Glomerular visceral epithelial cell (primary cell): ENCODE measurements around the gene NME4.
"Not testable (repeated sequence)": the region's sequence is repeated elsewhere in the genome, so short reads cannot be mapped to it uniquely, and the experiment has no call there.

ENCODE experiments used
- DNase-seq: peaks from one replicate; pipeline ENCODE4 v3.0.0-alpha.2; 2016; ENCODE audit errors: extremely low spot score

NME4 gene

DNA sequence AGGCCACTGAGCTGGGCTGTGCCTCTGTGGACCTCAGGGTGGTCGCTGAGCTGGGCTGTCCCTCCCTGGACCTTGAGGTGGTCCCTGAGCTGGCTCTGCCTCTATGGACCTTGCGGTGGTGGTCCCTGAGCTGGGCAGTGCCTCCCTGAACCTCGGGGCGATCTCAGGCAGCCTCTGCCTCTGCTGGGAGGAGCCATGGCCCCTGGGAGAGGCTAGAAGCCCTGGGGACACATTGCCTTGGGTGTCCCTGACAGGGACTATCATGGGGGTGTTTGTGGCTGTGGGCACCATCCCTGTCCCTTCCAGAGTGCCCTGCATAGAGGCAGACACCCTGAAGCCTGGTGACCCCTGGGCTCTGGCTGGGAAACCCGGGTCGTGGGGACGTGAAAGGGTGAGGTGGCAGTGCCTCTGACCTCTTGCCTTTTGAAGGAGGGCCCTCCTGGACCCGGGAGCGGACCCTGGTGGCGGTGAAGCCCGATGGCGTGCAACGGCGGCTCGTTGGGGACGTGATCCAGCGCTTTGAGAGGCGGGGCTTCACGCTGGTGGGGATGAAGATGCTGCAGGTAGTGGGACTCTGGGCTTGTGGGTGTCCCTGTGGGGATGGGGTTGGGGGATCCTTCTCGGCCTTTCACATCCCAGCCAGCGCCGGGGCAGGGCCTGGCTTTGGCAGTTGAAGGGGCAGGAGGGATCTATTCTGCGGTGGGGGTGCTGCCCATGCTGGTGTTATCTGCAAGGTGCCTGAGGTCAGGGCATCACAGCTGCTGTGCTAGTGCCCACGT lies 1.8 kb downstream of the NME4 start:
- DNase-seq = no peak

DNA sequence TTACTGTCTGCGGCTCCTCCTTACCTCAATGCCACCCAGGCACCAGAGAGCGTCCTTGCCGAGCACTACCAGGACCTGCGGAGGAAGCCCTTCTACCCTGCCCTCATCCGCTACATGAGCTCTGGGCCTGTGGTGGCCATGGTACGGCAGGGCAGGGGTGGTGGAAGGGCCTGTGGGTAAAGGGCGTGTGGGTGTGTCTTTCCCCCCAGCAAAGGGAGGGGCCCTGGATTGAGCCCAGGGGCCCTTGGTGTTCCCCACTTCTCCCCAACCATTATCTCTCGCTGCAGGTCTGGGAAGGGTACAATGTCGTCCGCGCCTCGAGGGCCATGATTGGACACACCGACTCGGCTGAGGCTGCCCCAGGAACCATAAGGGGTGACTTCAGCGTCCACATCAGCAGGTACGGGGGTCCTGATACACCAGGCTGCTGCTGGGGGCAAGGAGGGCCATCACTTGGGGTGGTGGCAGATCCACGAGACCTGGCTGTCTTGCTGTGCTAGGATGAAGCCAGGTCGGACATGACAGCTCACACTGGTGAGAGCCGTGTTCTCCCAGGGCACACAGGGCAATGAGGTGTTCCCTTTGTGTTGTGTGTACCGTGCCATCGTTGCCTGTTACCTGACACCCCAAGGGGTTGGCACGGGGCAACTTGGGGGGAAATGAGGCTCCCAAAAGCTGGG lies 2.5 kb downstream of the NME4 start:
- DNase-seq = no peak

DNA sequence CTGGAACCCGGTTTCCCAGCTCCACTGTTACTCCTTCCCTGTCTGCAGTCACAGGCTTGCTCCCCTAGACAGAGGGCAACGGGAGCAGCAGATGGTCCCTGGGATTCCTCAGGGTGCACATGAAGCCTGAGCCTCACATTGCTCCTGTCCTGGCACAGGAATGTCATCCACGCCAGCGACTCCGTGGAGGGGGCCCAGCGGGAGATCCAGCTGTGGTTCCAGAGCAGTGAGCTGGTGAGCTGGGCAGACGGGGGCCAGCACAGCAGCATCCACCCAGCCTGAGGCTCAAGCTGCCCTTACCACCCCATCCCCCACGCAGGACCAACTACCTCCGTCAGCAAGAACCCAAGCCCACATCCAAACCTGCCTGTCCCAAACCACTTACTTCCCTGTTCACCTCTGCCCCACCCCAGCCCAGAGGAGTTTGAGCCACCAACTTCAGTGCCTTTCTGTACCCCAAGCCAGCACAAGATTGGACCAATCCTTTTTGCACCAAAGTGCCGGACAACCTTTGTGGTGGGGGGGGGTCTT lies 3.1 kb downstream of the NME4 start:
- no peak for DNase-seq

DNA sequence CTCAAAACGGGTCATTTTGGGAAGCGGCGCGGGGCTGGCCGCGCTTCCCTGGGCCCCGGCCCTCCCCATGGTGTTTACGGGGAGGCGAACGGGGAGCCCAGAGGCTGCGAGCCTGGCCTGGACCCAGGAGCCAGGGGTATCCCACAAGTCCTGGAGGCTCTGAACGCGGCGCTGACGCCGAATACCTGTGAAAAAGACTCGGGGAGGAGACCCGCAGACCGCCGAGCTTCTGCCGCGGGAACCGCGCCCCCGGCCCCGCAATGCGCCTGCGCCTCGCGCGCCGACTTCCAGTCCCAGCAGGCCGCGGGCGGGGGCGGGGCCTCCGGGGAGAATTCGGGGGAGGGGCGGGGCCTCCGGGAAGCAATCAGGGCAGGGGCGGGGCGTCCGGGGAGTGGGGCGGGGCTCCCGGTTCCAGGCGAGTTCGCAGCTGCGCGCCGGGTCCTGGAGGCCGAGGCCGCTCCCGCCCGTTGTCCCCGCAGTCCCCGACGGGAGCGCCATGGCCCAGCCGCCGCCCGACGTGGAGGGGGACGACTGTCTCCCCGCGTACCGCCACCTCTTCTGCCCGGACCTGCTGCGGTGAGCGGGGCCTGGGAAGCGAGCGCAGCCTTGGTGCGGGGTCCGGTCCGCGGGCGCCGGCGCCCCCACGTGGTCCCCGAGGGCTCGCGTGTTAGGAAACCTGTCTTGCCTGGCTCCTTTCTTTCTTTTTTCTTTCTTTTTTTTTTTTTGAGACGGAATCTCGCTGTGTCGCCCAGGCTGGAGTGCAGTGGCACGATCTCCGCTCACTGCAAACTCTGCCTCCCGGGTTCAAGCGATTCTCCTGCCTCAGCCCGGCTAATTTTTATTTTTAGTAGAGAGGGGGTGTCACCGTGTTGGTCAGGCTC lies 4.7 kb downstream of the NME4 start, which contains the start of gene DECR2:
Gene DECR2, plus strand, starts transcription at position 418 of the 881 bp plus-strand sequence. Its CDS starts 79 bp downstream, at position 497.
- peak; percentile 93 for DNase-seq

DNA sequence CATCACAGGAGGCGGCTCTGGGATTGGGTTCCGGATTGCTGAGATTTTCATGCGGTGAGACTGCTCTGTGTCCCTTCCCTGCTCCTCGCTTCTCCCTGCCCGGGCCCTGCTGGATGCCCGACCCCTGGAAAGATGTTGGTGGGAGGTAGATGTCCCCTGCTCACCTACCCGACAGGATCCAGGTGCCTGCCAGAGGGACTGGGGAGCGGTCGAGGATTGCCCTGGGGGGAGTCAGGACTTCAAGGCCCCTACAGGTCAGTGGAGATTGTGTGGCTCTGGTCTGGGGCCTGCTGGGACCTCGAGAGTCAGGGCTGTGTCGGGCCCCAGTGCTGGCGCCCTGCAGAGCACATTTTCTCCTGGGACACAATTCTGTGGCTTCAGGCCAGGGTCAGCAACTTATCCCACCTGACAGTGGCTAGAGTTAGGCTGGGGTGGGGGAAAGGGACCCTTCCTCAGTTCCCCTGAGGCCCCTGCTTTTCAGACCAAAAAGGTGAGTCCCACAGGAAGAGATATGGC lies 8.0 kb downstream of the NME4 start:
- DNase-seq = no peak

DNA sequence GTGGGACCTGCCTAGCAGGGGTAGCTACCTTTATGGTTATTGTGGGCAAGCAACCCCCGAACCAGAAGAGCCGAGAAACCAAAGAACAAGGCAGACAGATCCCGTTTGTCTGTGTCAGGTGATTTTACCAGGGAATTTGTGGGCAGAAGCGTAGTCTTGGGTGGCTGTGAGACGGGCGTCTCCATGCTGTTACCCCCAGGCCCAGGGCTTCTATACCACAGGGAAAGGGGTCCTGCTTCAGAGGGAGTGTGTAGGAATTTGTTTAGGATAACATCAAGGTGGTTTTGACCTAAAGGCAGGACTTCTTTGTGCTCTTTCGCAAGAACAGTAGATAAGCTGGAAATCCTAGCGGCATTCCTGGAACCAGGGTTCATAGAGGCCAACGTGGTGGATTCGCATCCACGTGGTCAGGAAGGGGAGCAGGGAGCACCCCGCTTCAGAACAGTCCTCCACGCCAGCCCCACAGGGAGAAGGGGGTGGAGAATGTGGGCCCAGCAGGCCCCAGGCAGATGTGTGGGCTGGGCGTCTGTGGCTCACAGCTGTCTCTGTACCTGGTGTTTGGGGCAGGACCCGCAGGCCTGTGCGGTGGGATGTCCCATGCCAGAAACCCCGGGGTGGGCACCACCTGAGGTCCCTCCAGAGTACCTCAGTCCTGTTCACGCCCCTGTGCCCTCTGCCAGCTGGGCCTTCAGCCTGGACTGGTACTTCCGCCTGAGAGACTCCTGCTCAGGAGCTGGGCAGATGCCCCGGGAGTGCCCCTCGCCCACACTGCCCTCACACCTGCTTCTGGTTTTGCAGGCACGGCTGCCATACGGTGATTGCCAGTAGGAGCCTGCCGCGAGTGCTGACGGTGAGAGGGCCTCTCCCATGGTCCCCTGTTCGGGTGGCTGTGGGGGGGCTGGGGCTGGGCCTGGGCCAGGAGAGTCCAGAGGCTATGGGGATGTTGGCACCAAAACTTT lies 8.8 kb downstream of the NME4 start:
- no peak for DNase-seq

DNA sequence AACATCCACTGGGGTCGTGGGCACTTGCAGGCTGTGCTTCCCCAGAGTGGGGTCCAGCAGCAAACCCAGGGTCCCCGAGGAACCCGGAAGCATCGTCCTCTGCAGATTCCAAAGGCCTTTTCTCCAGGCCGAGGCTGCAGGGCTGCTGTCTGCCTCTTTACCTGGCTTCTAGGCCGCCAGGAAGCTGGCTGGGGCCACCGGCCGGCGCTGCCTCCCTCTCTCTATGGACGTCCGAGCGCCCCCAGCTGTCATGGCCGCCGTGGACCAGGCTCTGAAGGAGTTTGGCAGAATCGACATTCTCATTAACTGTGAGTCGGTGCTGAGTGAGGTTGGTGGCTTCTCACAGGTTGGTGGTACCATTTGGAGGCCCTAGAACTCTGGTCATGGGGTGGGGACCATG lies 10.3 kb downstream of the NME4 start:
- no peak for DNase-seq

DNA sequence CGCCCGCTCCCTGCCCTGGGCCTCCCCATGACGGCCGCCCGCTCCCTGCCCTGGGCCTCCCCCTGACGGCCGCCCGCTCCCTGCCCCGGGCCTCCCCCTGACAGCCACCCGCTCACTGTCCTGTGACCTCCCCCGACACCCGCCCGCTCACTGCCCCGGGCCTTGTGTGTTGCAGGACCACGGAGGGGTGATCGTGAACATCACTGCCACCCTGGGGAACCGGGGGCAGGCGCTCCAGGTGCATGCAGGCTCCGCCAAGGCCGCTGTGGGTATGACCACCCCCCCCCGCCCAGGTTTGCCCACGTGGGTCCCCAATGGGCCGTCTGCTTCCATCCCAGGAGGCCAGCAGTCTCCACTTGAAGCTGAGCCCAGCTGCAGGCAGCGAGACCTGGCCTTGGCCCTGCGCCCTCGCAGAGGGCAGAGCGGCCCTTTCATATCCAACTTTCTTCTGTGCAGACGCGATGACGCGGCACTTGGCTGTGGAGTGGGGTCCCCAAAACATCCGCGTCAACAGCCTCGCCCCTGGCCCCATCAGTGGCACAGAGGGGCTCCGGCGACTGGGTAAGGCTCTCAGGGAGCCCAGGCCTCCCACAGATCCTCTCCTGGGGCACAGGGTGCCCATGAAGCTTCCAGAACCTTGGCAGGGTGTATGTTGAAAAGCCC lies 13.6 kb downstream of the NME4 start:
- DNase-seq = no peak

DNA sequence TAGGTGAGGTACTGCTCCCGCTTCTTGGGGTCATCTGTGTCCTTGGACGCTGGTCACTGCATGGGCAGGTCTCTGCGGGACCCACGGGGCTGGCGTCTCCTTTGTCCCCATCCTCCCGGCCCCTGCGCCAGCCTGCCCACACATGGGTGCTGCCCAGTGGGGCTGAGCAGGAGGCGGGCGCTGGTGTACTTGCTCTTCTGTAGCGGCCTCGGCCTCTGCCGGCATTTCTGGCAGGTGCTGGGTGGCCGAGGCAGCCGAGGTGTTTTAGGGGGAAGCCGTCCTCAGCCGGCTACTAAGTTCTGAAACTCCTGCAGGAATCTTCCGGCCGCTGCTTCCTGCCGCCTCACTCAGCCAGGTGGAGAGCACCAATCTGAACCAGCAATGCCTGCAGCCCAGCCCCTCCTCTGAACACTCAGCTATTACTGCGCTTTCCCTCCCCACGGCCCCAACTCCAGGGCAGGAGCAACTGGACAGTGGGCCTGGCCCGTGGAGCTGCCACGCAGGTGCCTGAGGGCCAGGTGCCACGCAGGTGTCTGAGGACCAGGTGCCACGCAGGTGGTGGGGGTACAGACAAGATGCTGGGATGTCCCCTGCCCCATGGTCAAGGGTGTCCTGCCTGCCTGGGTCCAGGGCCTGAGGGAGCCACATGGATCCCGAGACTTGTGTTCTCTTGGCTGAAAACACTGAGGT lies 14.7 kb downstream of the NME4 start:
- DNase-seq = no peak

DNA sequence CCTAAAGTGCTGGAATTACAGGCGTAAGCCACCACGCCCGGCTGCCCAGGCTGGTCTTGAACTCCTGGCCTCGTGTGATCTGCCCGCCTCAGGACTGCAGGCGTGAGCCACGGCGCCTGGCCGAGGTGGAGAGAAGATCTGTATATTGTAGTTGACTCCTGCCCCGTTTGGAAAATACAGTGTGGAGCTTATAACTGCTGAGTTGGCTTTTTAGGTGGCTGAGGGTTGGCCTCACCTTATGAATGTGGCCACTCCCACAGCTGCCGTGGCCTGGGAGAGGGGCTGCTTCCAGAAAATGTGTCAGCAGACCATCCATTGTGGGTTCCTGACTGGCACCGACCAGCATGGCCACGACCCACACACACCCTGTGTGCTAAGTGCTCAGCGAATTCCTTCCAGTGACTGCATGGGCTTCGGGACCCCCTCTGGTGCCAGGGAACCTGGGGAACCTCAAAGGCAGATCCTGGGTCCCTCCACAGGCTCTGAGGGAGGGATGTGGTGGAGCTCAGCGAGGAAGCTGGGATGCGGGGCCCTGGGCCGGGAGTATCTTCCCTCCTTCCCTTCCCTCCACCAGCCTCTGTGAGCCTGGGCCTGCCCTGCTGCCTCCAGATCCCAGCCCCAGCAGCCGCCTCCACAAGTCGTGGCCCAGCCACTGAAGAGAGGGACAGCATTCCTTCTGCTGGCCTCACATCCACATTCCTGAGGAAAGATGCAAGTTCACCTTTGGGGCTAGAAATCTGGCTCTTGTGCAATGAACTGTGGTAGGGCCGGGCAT lies 17.6 kb downstream of the NME4 start:
- DNase-seq = peak; percentile 14

DNA sequence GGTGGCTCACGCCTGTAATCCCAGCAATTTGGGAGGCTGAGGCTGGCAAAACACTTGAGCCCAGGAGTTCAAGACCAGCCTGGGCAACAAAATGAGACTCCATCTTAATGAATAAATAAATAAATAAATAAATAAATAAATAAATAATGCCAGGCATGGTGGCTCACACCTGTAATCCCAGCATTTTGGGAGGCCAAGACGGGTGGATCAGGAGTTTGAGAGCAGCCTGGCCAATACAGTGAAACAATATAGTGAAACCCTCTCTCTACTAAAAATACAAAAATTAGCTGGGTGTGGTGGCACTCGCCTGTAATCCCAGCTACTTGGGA lies 18.1 kb downstream of the NME4 start:
- not testable (repeated sequence) for DNase-seq

DNA sequence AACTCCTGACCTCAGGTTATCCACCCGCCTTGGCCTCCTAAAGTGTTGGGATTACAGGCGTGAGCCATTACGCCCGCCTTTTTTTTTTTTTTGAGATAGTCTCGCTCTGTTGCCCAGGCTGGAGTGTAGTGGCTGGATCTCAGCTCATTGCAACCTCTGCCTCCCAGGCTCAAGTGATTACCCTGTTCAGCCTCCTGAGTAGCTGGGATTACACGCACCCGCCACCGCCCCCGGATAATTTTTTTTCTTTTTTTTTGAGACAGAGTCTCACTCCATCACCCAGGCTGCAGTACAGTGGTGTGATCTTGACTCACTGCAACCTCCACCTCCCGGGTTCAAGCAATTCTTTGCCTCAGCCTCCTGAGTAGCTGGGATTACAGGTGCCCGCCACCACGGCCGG lies 25.2 kb downstream of the NME4 start:
- DNase-seq = not testable (repeated sequence)

DNA sequence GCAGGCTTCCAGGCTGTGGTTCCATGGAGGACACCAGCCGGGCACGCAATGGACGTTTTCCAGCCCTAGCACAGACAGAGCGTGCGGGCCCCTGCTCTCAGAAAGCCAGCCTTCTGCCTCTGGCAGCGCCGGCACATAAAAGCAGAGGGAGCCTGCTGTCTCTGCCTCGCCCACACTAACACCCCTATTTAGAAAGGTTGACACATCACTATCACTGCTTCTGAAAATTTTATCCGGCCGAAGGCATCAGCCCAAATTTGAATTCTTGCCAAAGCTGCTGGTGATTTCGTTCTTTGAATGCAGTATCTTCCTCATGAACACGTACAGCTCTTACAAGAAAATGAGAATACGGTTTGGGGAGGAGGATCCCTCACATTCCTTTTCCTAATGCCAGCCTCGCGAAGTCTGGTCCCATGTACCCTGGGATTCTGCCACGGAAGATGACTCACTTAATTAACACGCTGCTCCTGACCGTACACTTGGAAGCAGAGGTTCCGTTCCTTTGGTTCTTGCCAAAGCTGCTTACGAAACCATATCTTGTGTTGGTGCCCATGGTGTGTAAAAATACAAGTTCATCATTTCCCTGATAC lies 27.1 kb downstream of the NME4 start:
- peak; percentile 92 for DNase-seq

DNA sequence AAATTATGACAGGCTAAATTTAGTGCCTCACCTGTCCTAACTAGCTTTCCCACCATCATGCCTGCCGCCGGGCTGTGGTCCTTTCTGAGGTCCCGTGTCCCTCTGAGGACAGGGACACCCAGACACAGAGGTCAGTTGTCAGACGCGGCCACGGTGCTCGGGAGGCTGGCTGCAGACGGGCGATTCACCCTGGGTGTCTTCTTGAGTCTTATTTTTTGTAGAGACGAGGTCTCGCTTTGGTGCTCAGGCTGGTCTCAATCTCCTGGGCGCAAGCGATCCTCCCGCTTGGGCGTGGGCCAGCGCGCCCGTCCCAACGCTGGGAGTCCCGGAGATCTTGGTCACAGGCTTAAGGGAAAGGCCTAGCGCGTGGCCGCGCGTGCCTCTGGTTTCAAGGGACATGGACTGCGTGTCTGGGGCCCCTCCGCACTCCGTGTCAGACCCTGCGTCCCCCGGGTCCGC lies 27.7 kb downstream of the NME4 start:
- no peak for DNase-seq

DNA sequence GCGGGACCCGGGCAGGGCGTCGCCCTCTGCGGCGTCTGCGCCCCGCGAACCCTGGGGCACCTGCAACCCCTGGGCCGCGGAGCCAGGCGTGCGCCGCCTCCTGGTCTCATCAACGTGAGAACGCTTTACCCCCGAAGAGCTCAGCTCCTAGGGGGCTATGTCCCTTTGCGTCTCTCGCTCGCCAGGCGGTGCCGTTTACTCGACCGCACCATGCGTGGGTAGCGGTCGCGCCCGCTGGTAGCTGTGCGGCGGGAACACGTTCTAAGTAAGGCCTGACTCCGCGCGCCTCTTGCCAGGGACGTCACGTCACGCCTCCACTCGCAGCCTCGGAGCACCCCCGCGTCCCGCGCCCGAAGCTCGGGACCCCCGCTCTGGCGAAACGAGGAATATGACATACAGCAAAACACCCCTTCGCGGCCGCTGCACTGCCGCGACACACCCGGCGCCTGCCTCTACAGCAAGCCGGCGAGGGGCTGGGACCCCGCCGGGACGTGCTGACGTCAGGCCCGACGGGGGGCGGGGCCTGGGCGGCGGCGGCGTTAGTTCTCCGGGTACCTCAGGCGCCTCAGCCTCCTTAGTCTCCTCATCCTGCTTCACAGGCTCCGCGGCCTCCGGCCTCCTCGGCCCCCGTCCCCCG lies 28.2 kb downstream of the NME4 start, which contains the start of gene RAB11FIP3:
Gene RAB11FIP3, plus strand, starts transcription at position 568 of the 637 bp plus-strand sequence. CDS start 358 bp downstream, outside the sequence.
- DNase-seq = peak; percentile 76

DNA sequence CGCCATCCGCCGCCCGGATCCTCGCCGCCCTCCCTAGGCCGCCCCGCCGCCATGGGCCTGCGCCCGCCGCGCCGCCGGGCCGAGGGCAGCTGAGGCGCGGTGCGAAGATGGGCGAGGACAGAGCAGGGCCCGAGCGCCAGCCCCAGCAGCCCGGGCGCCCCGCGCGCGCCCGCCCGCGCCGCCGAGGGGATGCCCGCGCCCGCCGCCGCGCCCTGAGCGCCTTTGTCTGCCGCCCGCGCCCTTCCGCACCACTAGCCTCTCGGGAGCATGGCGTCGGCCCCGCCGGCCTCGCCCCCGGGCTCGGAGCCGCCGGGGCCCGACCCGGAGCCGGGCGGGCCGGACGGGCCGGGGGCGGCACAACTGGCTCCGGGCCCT lies 28.7 kb downstream of the NME4 start:
- no peak for DNase-seq

DNA sequence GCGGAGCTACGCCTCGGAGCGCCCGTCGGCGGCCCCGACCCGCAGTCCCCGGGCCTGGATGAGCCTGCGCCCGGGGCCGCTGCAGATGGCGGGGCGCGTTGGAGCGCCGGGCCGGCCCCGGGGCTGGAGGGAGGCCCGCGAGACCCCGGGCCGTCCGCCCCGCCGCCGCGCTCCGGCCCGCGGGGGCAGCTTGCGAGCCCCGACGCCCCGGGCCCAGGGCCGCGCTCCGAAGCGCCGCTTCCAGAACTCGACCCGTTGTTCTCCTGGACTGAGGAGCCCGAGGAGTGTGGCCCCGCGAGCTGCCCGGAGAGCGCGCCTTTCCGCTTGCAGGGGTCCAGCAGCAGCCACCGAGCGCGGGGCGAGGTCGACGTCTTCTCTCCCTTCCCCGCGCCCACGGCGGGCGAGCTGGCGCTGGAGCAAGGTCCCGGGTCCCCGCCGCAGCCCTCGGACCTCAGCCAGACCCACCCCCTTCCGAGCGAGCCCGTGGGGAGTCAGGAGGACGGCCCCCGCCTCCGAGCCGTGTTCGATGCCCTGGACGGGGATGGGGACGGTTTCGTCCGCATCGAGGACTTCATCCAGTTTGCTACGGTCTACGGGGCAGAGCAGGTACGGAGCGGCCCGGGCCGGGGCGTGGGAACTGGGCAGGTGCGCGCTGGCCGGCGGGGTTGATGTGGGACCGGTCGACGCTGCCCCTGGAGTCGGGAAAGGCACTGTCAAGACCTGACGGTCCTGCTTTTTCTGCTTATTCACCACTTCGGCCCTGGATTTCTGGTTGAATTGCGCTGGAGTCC lies 29.3 kb downstream of the NME4 start:
- no peak for DNase-seq
